Astrocyte (in vitro differentiated cells and primary cell): ENCODE data around the gene PLEKHH3. TPM values are rescaled to one million over a fixed set of nuclear protein-coding genes. Genes with fewer than 3 reads are reported as not detected.

ENCODE experiments used
- DNase-seq: peaks from one replicate; pipeline ENCODE4 v3.0.0-alpha.2; 2010; ENCODE audit warnings: low read depth
- FAIRE-seq: peaks from 2 replicates; lab custom pipeline; 2011; peaks lifted over from hg19 to GRCh38; lab: Jason Lieb, UNC
- H2AFZ ChIP-seq: 2 replicates; pipeline ENCODE4 v1.6.0; 2012; ENCODE audit warnings: low read depth, low read length, inconsistent platforms
- H3K27ac ChIP-seq: 2 replicates; pipeline ENCODE4 v1.5.1; 2011; ENCODE audit warnings: low read depth, low read length, inconsistent platforms
- H3K27me3 ChIP-seq: 2 replicates; pipeline ENCODE4 v1.6.0; 2011; ENCODE audit warnings: low read length, inconsistent platforms; ENCODE audit not compliant: insufficient read depth
- H3K36me3 ChIP-seq: 2 replicates; pipeline ENCODE4 v1.5.1; 2011; ENCODE audit warnings: low read length, inconsistent platforms; ENCODE audit not compliant: insufficient read depth
- H3K4me1 ChIP-seq: 2 replicates; pipeline ENCODE4 v1.5.1; 2011; ENCODE audit warnings: low read length, inconsistent platforms; ENCODE audit not compliant: insufficient read depth
- H3K4me2 ChIP-seq: 2 replicates; pipeline ENCODE4 v1.6.0; 2012; ENCODE audit warnings: low read length, inconsistent platforms
- H3K4me3 ChIP-seq: 2 replicates; pipeline ENCODE4 v1.5.1; 2011; ENCODE audit warnings: low read depth, mild to moderate bottlenecking, low read length, inconsistent platforms; ENCODE audit not compliant: insufficient read depth
- H3K79me2 ChIP-seq: 2 replicates; pipeline ENCODE4 v1.6.0; 2012; ENCODE audit warnings: mild to moderate bottlenecking, low read length, inconsistent platforms; ENCODE audit not compliant: insufficient read depth
- H3K9ac ChIP-seq: 2 replicates; pipeline ENCODE4 v1.6.0; 2012; ENCODE audit warnings: mild to moderate bottlenecking, low read length, inconsistent platforms
- H3K9me3 ChIP-seq: 2 replicates; pipeline ENCODE4 v1.5.1; 2012; ENCODE audit warnings: low read depth, mild to moderate bottlenecking, low read length, inconsistent platforms; ENCODE audit not compliant: insufficient read depth
- H4K20me1 ChIP-seq: 2 replicates; pipeline ENCODE4 v1.6.0; 2012; ENCODE audit warnings: low read length, inconsistent platforms; ENCODE audit not compliant: insufficient read depth
- H3K27ac Mint-ChIP-seq: one replicate; pipeline ENCODE4 v1.8.0; 2021; ENCODE audit warnings: mild to moderate bottlenecking, mixed read lengths; ENCODE audit not compliant: unreplicated experiment
- H3K27me3 Mint-ChIP-seq: one replicate; pipeline ENCODE4 v1.8.0; 2021; ENCODE audit warnings: low read depth, mixed read lengths; ENCODE audit not compliant: unreplicated experiment
- H3K36me3 Mint-ChIP-seq: one replicate; pipeline ENCODE4 v1.8.0; 2021; ENCODE audit warnings: low read depth, mixed read lengths; ENCODE audit not compliant: unreplicated experiment
- H3K4me1 Mint-ChIP-seq: one replicate; pipeline ENCODE4 v1.8.0; 2021; ENCODE audit warnings: low read depth, mixed read lengths; ENCODE audit not compliant: unreplicated experiment
- H3K4me3 Mint-ChIP-seq: one replicate; pipeline ENCODE4 v1.8.0; 2021; ENCODE audit warnings: mild to moderate bottlenecking, moderate library complexity, mixed read lengths; ENCODE audit not compliant: unreplicated experiment
- H3K9me3 Mint-ChIP-seq: one replicate; pipeline ENCODE4 v1.8.0; 2021; ENCODE audit warnings: mild to moderate bottlenecking, mixed read lengths; ENCODE audit not compliant: unreplicated experiment
- CTCF ChIP-seq: IDR thresholded peaks from 2 replicates; pipeline ENCODE4 v1.5.1; 2011; ENCODE audit warnings: low read depth, mild to moderate bottlenecking, inconsistent platforms, low read length, moderate library complexity; ENCODE audit not compliant: insufficient read depth
- EZH2 ChIP-seq: IDR thresholded peaks from 2 replicates; pipeline ENCODE4 v1.6.1; 2012; ENCODE audit warnings: mild to moderate bottlenecking, low read length, inconsistent platforms; ENCODE audit not compliant: insufficient read depth
- total RNA-seq: library from RNA; stranded (reverse); gene quantifications from 2 replicates; pipeline ENCODE4 v1.2.1, GENCODE V29; 2021

The PLEKHH3 gene
- total RNA-seq, 1 donor from 2014 or later, result 14.5 TPM

GRCh38 chr17:42706732-42707131, 29.9 kb upstream of the PLEKHH3 start:
- H3K36me3 Mint-ChIP-seq, result peaks cover 32% of the 10 kb centered on the region

GRCh38 chr17:42704837-42705494, 28.2 kb upstream of the PLEKHH3 start:
- no peaks in the 10 kb centered on the region for H3K27me3 Mint-ChIP-seq
- FAIRE-seq (no peak), DNase-seq (no peak)
- no peak overlapping the region for H3K27ac Mint-ChIP-seq
- H3K36me3 Mint-ChIP-seq, result peaks cover 36% of the 10 kb centered on the region
- Histone ChIP-seq H3K9me3 (no peaks in the 10 kb centered on the region), H3K79me2 (no peaks in the 10 kb centered on the region), H3K27ac (no peak overlapping the region), H3K36me3 (peaks cover 26% of the 10 kb centered on the region), H4K20me1 (no peaks in the 10 kb centered on the region), H2AFZ (no peak overlapping the region), H3K9ac (no peak overlapping the region), H3K27me3 (no peaks in the 10 kb centered on the region), H3K4me2 (no peak overlapping the region), H3K4me3 (no peak overlapping the region), H3K4me1 (no peaks in the 10 kb centered on the region)
- no peak overlapping the region for H3K4me3 Mint-ChIP-seq
- H3K9me3 Mint-ChIP-seq, result no peaks in the 10 kb centered on the region
- H3K4me1 Mint-ChIP-seq, result no peaks in the 10 kb centered on the region
- TF ChIP-seq CTCF, result no peak
- no peak for TF ChIP-seq EZH2

More at GRCh38 chr17:42706732-42707131, 29.9 kb upstream of the PLEKHH3 start:
- no peaks in the 10 kb centered on the region for H3K27me3 ChIP-seq
- H3K4me3 ChIP-seq, result no peak overlapping the region
- H3K9me3 Mint-ChIP-seq, result no peaks in the 10 kb centered on the region
- FAIRE-seq (no peak), DNase-seq (no peak)
- no peak for TF ChIP-seq EZH2
- no peak for TF ChIP-seq CTCF
- no peaks in the 10 kb centered on the region for H4K20me1 ChIP-seq
- H3K9ac ChIP-seq, result no peak overlapping the region
- H3K4me1 ChIP-seq, result no peaks in the 10 kb centered on the region
- no peak overlapping the region for H3K27ac Mint-ChIP-seq
- H2AFZ ChIP-seq, result no peak overlapping the region
- no peaks in the 10 kb centered on the region for H3K9me3 ChIP-seq
- H3K79me2 ChIP-seq, result no peaks in the 10 kb centered on the region
- no peaks in the 10 kb centered on the region for H3K4me1 Mint-ChIP-seq
- no peak overlapping the region for H3K4me3 Mint-ChIP-seq
- no peak overlapping the region for H3K27ac ChIP-seq
- peaks cover 24% of the 10 kb centered on the region for H3K36me3 ChIP-seq
- no peak overlapping the region for H3K4me2 ChIP-seq
- no peaks in the 10 kb centered on the region for H3K27me3 Mint-ChIP-seq

GRCh38 chr17:42704490-42704836, 27.7 kb upstream of the PLEKHH3 start:
- H3K4me3 ChIP-seq, result no peak overlapping the region
- H3K9ac ChIP-seq, result no peak overlapping the region
- H3K79me2 ChIP-seq, result no peaks in the 10 kb centered on the region
- no peaks in the 10 kb centered on the region for H3K4me1 ChIP-seq
- H3K4me2 ChIP-seq, result no peak overlapping the region
- H3K27me3 Mint-ChIP-seq, result no peaks in the 10 kb centered on the region
- H2AFZ ChIP-seq, result no peak overlapping the region
- DNase-seq (no peak), FAIRE-seq (no peak)
- H3K4me1 Mint-ChIP-seq, result peaks cover 3% of the 10 kb centered on the region
- no peak overlapping the region for H3K27ac ChIP-seq
- no peak overlapping the region for H3K27ac Mint-ChIP-seq
- no peak overlapping the region for H3K4me3 Mint-ChIP-seq
- no peaks in the 10 kb centered on the region for H4K20me1 ChIP-seq
- no peak for TF ChIP-seq CTCF
- no peak for TF ChIP-seq EZH2
- H3K36me3 Mint-ChIP-seq, result peaks cover 32% of the 10 kb centered on the region
- no peaks in the 10 kb centered on the region for H3K9me3 Mint-ChIP-seq
- H3K9me3 ChIP-seq, result no peaks in the 10 kb centered on the region
- H3K36me3 ChIP-seq, result peaks cover 26% of the 10 kb centered on the region
- no peaks in the 10 kb centered on the region for H3K27me3 ChIP-seq
